NCI-H1436 treated with DMSO at 0.1 percent for 48 hours (cell line): ENCODE results near the gene PLXNA2.

Experiments used
- DNase-seq: peaks from one replicate; lab custom pipeline; 2025; lab: John Stamatoyannopoulos, UW

PLXNA2 gene

GRCh38 chr1:208240662-208241355 lies 3.4 kb downstream of the PLXNA2 start:
- no peak for DNase-seq

GRCh38 chr1:208239473-208240381 lies 4.5 kb downstream of the PLXNA2 start:
- no peak for DNase-seq

- no peak for DNase-seq
Measured at GRCh38 chr1:208238710-208239472, 5.3 kb downstream of the PLXNA2 start.

- DNase-seq, result no peak
Measured at GRCh38 chr1:208237241-208237640, 6.9 kb downstream of the PLXNA2 start.

GRCh38 chr1:208235982-208236761 lies 8.0 kb downstream of the PLXNA2 start:
- no peak for DNase-seq

- DNase-seq, result no peak
Measured at GRCh38 chr1:208235356-208235981, 8.7 kb downstream of the PLXNA2 start.

- no peak for DNase-seq
Measured at GRCh38 chr1:208234721-208235120, 9.5 kb downstream of the PLXNA2 start.

GRCh38 chr1:208233978-208234377 lies 10.2 kb downstream of the PLXNA2 start:
- no peak for DNase-seq

- DNase-seq, result peak; percentile 90
Measured at GRCh38 chr1:208233546-208233945, 10.6 kb downstream of the PLXNA2 start.

GRCh38 chr1:208232662-208233038 lies 11.5 kb downstream of the PLXNA2 start:
- DNase-seq, result no peak

GRCh38 chr1:208231881-208232661 lies 12.1 kb downstream of the PLXNA2 start:
- DNase-seq, result no peak

GRCh38 chr1:208230668-208231529 lies 13.3 kb downstream of the PLXNA2 start:
- DNase-seq, result no peak

GRCh38 chr1:208228550-208228949 lies 15.6 kb downstream of the PLXNA2 start:
- DNase-seq, result no peak

GRCh38 chr1:208228026-208228425 lies 16.2 kb downstream of the PLXNA2 start:
- DNase-seq, result no peak

- DNase-seq, result no peak
Measured at GRCh38 chr1:208227366-208227765, 16.8 kb downstream of the PLXNA2 start.

GRCh38 chr1:208225954-208226937 lies 17.9 kb downstream of the PLXNA2 start:
- DNase-seq, result no peak

GRCh38 chr1:208224192-208224713 lies 19.9 kb downstream of the PLXNA2 start:
- DNase-seq, result no peak

- DNase-seq, result no peak
Measured at GRCh38 chr1:208223136-208223535, 21.0 kb downstream of the PLXNA2 start.
